ENCODE data around the gene ATP6V0A4. TPM values are rescaled to one million over a fixed set of nuclear protein-coding genes. Genes with fewer than 3 reads are reported as not detected.

ATP6V0A4 gene
- polyA plus RNA-seq, 1 of the 3 experiments (the other 2 are of a cell fraction) = not detected

GRCh38 chr7:138843632-138844580, 45.9 kb upstream of the ATP6V0A4 start:
- no peaks in the 10 kb centered on the region for H3K79me2 ChIP-seq (ENCODE audit: insufficient read depth)
- no peak overlapping the region for H3K27ac ChIP-seq (ENCODE audit: low read depth in 2 of 2, low read length in 1 of 2)
- no peak for DNase-seq
- no peak overlapping the region for H3K4me2 ChIP-seq
- peaks cover 7 to 39% of the 10 kb centered on the region in 2 experiments for H3K36me3 ChIP-seq (replicated peaks in 1 of 2; ENCODE audit: control insufficient read depth in 1 of 2, insufficient read depth in 2 of 2, low read length in 1 of 2)
- no peak overlapping the region for H3K9ac ChIP-seq
- WGBS (ENCODE audit: low lambda C conversion rate) = 94% methylated on average over 20 of the region's 20 CpGs
- no peak overlapping the region for H2AFZ ChIP-seq (ENCODE audit: low read depth)
- TF ChIP-seq SMC3 (IDR thresholded peaks at IDR 0.05; ENCODE audit: low read depth, low read length) = no peak
- no peak for TF ChIP-seq MEF2A (IDR thresholded peaks at IDR 0.05; ENCODE audit: borderline replicate concordance, low read depth)
- no peak for TF ChIP-seq NRF1 (IDR thresholded peaks at IDR 0.05; ENCODE audit: low read depth, low read length)
- no peak for TF ChIP-seq USF2 (IDR thresholded peaks at IDR 0.05; ENCODE audit: borderline replicate concordance, low read depth, low read length)
- TF ChIP-seq REST (IDR thresholded peaks at IDR 0.05; ENCODE audit: low read depth, low read length) = no peak
- TF ChIP-seq GABPA (IDR thresholded peaks at IDR 0.05; ENCODE audit: low read depth) = no peak
- TF ChIP-seq CTCF (IDR thresholded peaks at IDR 0.05) = no peak
- no peak for TF ChIP-seq MXI1 (IDR thresholded peaks at IDR 0.05; ENCODE audit: low read depth, low read length)
- TF ChIP-seq TCF12 (IDR thresholded peaks at IDR 0.05) = no peak
- TF ChIP-seq JUND (IDR thresholded peaks at IDR 0.05) = no peak
- no peak for TF ChIP-seq POLR2AphosphoS5 (IDR thresholded peaks at IDR 0.05; ENCODE audit: low read depth, low read length)
- TF ChIP-seq ZBTB33 (IDR thresholded peaks at IDR 0.05; ENCODE audit: borderline replicate concordance, low read depth) = no peak
- H3K9me2 ChIP-seq = no peaks in the 10 kb centered on the region
- no peaks in the 10 kb centered on the region for H3K27me3 ChIP-seq (ENCODE audit: insufficient read depth)
- 0 out of 4 replicates have a peak, but pooled peaks cover 0 to 9% of the 10 kb centered on the region in 2 experiments for H3K4me1 ChIP-seq (ENCODE audit: control insufficient read depth in 1 of 2, insufficient read depth in 2 of 2, low read depth in 1 of 2, low read length in 1 of 2)
- no peak overlapping the region for H3K4me3 ChIP-seq (ENCODE audit: low read depth in 2 of 2, low read length in 1 of 2)
- no peaks in the 10 kb centered on the region for H3K9me3 ChIP-seq
- ChIA-PET POLR2A (no interaction called here), CTCF (interaction anchor here (1.3 kb wide), 1 partner anchor 105 kb away, joined by 4 read pairs; no protein-coding TSS in a partner anchor)
- no peaks in the 10 kb centered on the region for H3F3A ChIP-seq (replicated peaks; ENCODE audit: insufficient read depth)
- H4K20me1 ChIP-seq (ENCODE audit: insufficient read depth) = no peaks in the 10 kb centered on the region
